ENCODE data around the gene SMIM36.
"Not testable (repeated sequence)": the region's sequence is repeated elsewhere in the genome, so short reads cannot be mapped to it uniquely, and the experiment has no call there.

The SMIM36 gene

GRCh38 chr17:55513885-55514590 is 2.8 kb upstream of the SMIM36 start:
- no peak overlapping the region for H3K4me3 ChIP-seq (ENCODE audit: low read depth, low read length, poor library complexity, severe bottlenecking)
- no peak overlapping the region for H3K9ac ChIP-seq (ENCODE audit: low read length)
- H3K27ac ChIP-seq (ENCODE audit: low read depth, low read length, poor library complexity, severe bottlenecking): no peak overlapping the region
- H2AFZ ChIP-seq (ENCODE audit: low read length): no peak overlapping the region
- no peak overlapping the region for H3K4me2 ChIP-seq (ENCODE audit: low read length)
- H3K4me1 ChIP-seq (ENCODE audit: insufficient read depth, low read length, severe bottlenecking): no peaks in the 10 kb centered on the region
- no peaks in the 10 kb centered on the region for H3K36me3 ChIP-seq (ENCODE audit: insufficient read depth, low read length)
- H3K9me3 ChIP-seq (ENCODE audit: low read length): no peaks in the 10 kb centered on the region
- no peaks in the 10 kb centered on the region for H3K9me2 ChIP-seq (ENCODE audit: low read depth, low read length)
- no peaks in the 10 kb centered on the region for H3K27me3 ChIP-seq (ENCODE audit: insufficient read depth, low read length)
- H4K20me1 ChIP-seq (ENCODE audit: insufficient read depth, low read length): no peaks in the 10 kb centered on the region
- no peak for TF ChIP-seq EZH2 (IDR thresholded peaks at IDR 0.05; ENCODE audit: borderline replicate concordance, low read length)
- peak; percentile 91 for TF ChIP-seq CTCF (IDR thresholded peaks at IDR 0.05; ENCODE audit: low read length)
- no peaks in the 10 kb centered on the region for H3K79me2 ChIP-seq (ENCODE audit: insufficient read depth, low read length)
- H3F3A ChIP-seq (ENCODE audit: insufficient read depth, low read length): no peaks in the 10 kb centered on the region

DNA sequence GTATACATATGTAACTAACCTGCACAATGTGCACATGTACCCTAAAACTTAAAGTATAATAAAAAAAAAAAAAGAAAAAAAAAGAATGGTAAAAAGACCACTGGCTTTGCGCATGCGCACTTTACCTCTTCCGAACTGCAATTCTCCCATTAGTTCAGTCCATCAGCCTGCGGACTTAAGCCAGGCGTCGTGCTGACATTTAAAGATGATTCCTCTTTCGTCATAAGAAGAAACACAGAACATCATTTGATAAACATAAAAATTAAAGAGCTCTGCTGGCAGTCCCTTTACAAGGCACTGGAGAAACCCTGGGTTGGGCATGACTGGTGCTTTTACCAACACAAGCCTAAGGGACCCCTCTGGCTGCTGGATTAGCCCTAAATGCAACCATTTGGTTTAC is 3.6 kb downstream of the SMIM36 start:
- not testable (repeated sequence) for H3K27me3 ChIP-seq (ENCODE audit: insufficient read depth, low read length); H3K9ac ChIP-seq (ENCODE audit: low read length); H3K4me1 ChIP-seq (ENCODE audit: insufficient read depth, low read length, severe bottlenecking); H3K36me3 ChIP-seq (ENCODE audit: insufficient read depth, low read length); H3K9me2 ChIP-seq (ENCODE audit: low read depth, low read length); H3K9me3 ChIP-seq (ENCODE audit: low read length); H3F3A ChIP-seq (ENCODE audit: insufficient read depth, low read length); H3K4me2 ChIP-seq (ENCODE audit: low read length); H3K27ac ChIP-seq (ENCODE audit: low read depth, low read length, poor library complexity, severe bottlenecking); H4K20me1 ChIP-seq (ENCODE audit: insufficient read depth, low read length); H3K4me3 ChIP-seq (ENCODE audit: low read depth, low read length, poor library complexity, severe bottlenecking); H3K79me2 ChIP-seq (ENCODE audit: insufficient read depth, low read length); H2AFZ ChIP-seq (ENCODE audit: low read length)

GRCh38 chr17:55501626-55502025 is 9.6 kb downstream of the SMIM36 start:
- H3K4me2 ChIP-seq (ENCODE audit: low read length); H3F3A ChIP-seq (ENCODE audit: insufficient read depth, low read length); H3K9ac ChIP-seq (ENCODE audit: low read length); H3K36me3 ChIP-seq (ENCODE audit: insufficient read depth, low read length); H3K27me3 ChIP-seq (ENCODE audit: insufficient read depth, low read length); H4K20me1 ChIP-seq (ENCODE audit: insufficient read depth, low read length); H3K27ac ChIP-seq (ENCODE audit: low read depth, low read length, poor library complexity, severe bottlenecking); H2AFZ ChIP-seq (ENCODE audit: low read length); H3K4me3 ChIP-seq (ENCODE audit: low read depth, low read length, poor library complexity, severe bottlenecking); H3K79me2 ChIP-seq (ENCODE audit: insufficient read depth, low read length); H3K9me2 ChIP-seq (ENCODE audit: low read depth, low read length); H3K9me3 ChIP-seq (ENCODE audit: low read length); H3K4me1 ChIP-seq (ENCODE audit: insufficient read depth, low read length, severe bottlenecking): not testable (repeated sequence)

- Histone ChIP-seq H4K20me1 (ENCODE audit: insufficient read depth, low read length) (no peaks in the 10 kb centered on the region), H3F3A (ENCODE audit: insufficient read depth, low read length) (no peaks in the 10 kb centered on the region), H2AFZ (ENCODE audit: low read length) (no peak overlapping the region)
These were observed 11.1 kb downstream of the SMIM36 start for GRCh38 chr17:55500103-55500502.

More at GRCh38 chr17:55500103-55500502, 11.1 kb downstream of the SMIM36 start:
- no peaks in the 10 kb centered on the region for H3K27me3 ChIP-seq (ENCODE audit: insufficient read depth, low read length)
- H3K27ac ChIP-seq (ENCODE audit: low read depth, low read length, poor library complexity, severe bottlenecking): no peak overlapping the region
- no peaks in the 10 kb centered on the region for H3K9me2 ChIP-seq (ENCODE audit: low read depth, low read length)
- no peaks in the 10 kb centered on the region for H3K9me3 ChIP-seq (ENCODE audit: low read length)
- no peaks in the 10 kb centered on the region for H3K79me2 ChIP-seq (ENCODE audit: insufficient read depth, low read length)
- H3K36me3 ChIP-seq (ENCODE audit: insufficient read depth, low read length): no peaks in the 10 kb centered on the region
- H3K9ac ChIP-seq (ENCODE audit: low read length): no peak overlapping the region
- H3K4me2 ChIP-seq (ENCODE audit: low read length): no peak overlapping the region
- TF ChIP-seq CTCF (IDR thresholded peaks at IDR 0.05; ENCODE audit: low read length) (no peak), EZH2 (IDR thresholded peaks at IDR 0.05; ENCODE audit: borderline replicate concordance, low read length) (no peak)
- no peaks in the 10 kb centered on the region for H3K4me1 ChIP-seq (ENCODE audit: insufficient read depth, low read length, severe bottlenecking)
- no peak overlapping the region for H3K4me3 ChIP-seq (ENCODE audit: low read depth, low read length, poor library complexity, severe bottlenecking)
